Stimulated activated CD4-positive, alpha-beta T cell treated with anti-CD3 and anti-CD28 coated beads, Interleukin-15, amount 100 ng/mL, for 48 hours (primary cell): Measurements from ENCODE around the gene PLXNC1.

Source experiments
- DNase-seq, 2 donors: peaks; one replicate each; pipeline ENCODE4 v3.0.0-alpha.2; 2020; ENCODE audit warnings: low read depth in 2 of 2

Gene PLXNC1

DNA sequence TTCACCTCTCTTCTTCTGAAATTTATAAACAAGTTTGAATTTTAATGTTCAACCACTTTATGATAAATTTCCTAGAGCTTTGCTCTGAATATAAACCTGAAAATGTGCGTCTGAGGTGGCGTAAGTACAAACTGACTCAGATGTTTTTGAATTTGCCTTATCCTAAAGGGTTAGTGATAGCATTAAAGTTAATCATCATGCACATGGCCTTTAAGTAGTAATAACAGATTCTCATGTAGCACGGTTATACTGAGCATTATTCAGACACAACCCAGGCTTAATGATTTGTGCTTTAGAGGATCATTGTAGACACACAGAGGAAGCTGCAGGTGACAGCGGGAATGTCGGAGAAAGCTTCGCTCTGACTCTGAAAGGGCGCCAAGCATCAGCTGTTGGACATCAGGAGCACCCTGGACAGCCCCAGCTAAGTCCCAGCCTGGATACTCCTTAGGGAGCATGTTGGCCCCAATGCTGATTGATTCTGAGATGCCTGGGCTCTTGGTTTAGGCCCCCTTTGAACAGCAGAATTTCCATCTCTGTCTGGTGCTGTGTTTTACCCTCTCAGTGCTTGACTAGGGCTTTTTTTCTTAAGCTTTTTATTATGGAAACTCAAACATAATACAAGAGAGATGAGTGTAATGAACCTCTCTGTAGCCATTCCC is 91.1 kb downstream of the PLXNC1 start:
- no peak for DNase-seq

GRCh38 chr12:94240171-94240570 is 91.8 kb downstream of the PLXNC1 start:
- no peak for DNase-seq

GRCh38 chr12:94242901-94243300 is 94.5 kb downstream of the PLXNC1 start:
- DNase-seq = no peak

DNA sequence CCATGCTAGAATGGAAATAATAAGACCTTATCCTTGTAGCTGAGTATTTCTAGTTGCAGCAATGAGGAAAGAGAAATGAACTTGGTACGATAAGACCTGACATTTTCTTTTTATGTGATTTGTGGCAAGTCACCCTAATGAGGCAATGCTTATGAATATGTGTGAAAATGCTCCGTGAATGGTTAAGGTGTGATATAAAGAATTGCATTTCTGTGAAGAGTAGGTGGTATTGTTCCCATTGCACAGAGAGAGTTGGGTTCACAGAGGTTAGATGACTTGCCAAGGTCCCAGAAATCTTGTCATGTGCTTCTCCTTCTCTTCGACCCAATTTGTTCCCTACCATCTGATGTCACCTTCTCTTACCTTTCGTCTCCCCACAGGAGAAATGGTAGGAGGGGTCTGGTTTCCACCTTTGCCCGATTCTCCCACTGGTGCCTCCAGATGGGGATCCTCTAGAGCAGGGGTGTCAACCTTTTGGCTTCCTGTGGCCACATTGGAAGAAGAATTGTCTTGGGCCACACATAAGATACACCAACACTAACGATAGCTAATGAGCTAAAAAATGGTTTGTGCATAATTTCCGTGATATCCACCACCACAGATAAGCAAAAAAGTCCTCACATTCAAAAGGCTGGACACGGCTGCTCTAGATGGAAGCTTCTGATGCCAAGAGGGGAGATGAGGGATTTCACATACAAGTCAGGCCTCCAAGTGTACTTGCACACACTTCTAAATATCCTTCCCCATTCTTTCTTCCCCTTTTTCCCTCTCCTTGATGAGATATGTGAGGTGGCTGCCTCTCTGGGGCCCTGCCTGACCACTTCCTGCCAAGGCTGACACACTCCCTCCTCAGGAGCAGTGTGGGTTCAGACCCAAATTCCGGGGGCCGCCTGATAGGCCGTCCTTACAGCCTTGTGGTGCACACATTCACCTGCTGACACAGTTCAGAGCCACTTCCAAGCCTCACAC is 96.1 kb downstream of the PLXNC1 start:
- DNase-seq = peak; percentile 25 to 38

DNA sequence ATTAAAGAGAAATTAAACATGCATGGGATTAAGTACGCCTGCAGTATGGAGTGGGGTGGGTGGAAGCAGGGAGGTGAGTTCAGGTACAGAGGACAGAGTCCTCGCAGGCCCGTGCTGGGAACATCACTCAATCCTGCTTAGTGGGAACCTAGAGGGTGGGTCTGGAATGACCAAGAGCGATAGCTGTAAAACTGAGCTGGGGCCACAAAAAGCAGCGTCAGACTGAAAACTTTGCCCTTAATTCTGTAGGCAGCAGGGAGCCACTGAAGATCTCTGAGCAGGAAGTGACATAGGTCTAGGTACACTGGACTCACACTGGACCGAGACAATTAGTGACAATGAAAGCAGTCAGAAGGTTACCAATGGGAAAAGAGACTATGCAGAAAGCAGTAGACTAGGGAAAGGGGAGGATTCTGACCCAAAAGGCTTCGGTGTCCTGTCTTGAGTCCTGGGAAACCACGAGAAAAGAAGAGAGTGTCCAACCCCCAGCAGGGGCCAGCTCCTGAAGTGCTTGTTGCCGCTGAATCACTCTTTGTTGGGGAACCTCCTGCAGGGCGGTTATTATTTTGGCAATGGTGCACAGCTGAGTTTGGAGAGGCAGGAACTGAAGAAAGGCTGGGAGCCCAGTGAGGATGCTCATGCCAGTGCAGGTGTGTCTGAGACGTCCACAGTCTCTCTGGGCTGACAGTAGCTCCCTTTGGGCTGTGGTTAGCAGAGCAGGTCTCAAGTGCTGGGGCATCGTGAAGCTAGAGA is 97.4 kb downstream of the PLXNC1 start:
- DNase-seq = no peak

GRCh38 chr12:94247246-94247645 is 98.9 kb downstream of the PLXNC1 start:
- no peak for DNase-seq

DNA sequence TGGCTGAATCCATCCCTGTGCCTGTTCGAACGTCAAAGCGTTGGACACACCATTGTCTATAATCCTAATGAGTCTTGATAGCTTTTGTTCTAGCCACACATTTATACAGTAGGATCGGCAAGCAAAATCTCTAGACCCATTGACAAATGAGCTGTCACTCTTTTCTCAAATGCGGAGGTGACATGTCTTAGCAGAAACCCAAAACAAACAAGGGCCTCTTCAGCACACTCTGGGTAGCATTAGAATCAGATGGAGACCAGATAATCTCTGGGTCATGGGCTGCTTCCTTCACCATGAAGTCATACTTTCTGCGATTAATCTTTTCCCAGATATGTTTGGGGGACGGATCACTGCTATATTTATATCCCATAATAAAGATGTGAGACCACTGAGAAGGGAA is 100.2 kb downstream of the PLXNC1 start:
- DNase-seq = no peak

- no peak for DNase-seq
Observed at GRCh38 chr12:94250130-94250529, 101.8 kb downstream of the PLXNC1 start.

GRCh38 chr12:94254270-94254669 is 105.9 kb downstream of the PLXNC1 start:
- no peak for DNase-seq

DNA sequence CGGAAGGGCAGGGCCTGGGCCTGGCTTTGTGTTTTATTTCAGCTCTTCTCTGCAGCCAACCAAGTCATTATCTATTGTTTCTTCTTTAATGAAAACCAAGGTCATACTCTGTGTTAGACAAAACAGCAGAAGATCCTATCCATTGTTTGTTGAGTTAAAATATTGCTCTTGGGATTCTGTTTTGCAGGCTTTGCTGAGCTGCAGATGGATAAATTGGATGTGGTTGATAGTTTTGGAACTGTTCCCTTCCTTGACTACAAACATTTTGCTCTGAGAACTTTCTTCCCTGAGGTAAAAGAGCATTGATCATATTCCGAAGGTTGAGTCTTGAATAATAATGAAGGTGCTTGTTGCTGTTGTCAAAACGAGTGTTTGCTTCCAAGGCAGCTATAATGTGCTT is 106.6 kb downstream of the PLXNC1 start:
- no peak for DNase-seq

DNA sequence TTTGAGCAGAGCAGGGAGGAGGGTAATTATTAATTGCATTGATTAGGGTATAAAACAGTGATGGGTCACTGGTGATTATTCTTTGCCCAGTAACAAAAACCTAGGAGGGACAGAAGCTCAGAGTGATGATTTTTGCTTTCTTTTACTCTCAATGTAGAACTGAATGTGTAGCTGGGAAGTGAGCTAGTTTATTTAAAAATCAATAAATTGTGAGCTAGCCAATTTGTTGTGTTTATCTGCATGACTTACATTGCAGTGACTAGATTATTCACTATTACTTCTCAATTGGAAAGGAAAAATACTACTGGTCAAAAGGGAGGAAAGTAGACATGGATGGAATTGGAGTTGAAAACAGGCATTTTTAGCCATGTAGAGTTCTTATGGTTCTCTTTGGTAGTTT is 107.1 kb downstream of the PLXNC1 start:
- DNase-seq = no peak

GRCh38 chr12:94258593-94258992 is 110.2 kb downstream of the PLXNC1 start:
- DNase-seq = no peak

GRCh38 chr12:94260017-94260416 is 111.6 kb downstream of the PLXNC1 start:
- no peak for DNase-seq

DNA sequence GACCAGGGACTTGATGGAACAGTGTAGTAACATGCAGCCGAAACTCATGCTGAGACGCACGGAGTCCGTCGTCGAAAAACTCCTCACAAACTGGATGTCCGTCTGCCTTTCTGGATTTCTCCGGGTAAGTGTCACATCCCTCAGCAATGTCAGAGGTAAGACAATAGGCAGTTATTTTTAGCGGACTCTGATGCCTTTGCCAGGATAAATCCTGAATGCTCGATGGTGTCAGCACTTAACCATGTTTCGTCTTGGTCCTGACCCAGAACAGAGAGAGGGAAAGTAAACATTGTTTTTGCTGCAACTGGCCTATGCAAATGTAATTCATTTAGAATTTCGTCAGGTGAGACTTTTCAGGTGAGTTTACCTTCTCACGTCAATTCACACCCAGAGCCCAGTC is 112.3 kb downstream of the PLXNC1 start:
- no peak for DNase-seq

DNA sequence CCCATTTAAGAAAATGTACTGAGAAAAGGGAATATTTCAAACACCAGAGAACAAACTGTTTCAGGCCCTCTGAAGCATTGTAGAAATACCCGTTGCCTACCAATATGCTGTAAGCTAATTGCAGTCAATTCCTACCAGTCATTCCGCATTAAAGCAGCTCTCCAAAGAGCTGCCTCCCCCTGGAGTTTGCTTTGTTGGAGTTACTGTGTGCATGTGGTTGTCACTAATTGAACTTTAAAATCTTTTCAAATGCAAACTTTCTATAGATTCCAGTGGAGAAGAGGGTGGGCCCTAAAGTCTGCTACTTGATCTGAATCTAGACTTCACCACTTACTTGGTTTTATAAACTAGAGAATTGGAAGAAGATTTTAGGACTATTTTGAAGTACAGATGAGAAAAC is 112.7 kb downstream of the PLXNC1 start:
- DNase-seq = no peak

- DNase-seq = no peak
Observed at GRCh38 chr12:94261786-94262185, 113.4 kb downstream of the PLXNC1 start.

- peak; percentile 52 to 64 for DNase-seq
Observed at GRCh38 chr12:94262228-94263010, 114.0 kb downstream of the PLXNC1 start.

GRCh38 chr12:94263011-94263811 is 114.8 kb downstream of the PLXNC1 start:
- DNase-seq = peak; percentile 50 to 57

- no peak for DNase-seq
Observed at GRCh38 chr12:94263905-94264561, 115.7 kb downstream of the PLXNC1 start.
